ENCODE measurements around the gene CACHD1. TPM values are rescaled to one million over a fixed set of nuclear protein-coding genes. Genes with fewer than 3 reads are reported as not detected.
A peak's percentile ranks its signal among the peaks of the same experiment; 100 is the strongest.

CACHD1 gene
- total and polyA plus RNA-seq, 4 donors: 4.7 to 49.6 (median 12.5) TPM

- no peak for ATAC-seq (ENCODE audit: insufficient read depth, low FRiP score)
- DNase-seq: no peak
- Histone ChIP-seq H3K4me1 (ENCODE audit: control insufficient read depth in 5 of 5, insufficient read depth in 5 of 5, low read length in 5 of 5) (peaks cover 0 to 13% (median 0%) of the 10 kb centered on the region in 5 donors), H3K27me3 (ENCODE audit: control insufficient read depth in 3 of 3, insufficient read depth in 3 of 3, low read length in 2 of 3) (no peaks in the 10 kb centered on the region), H3K9ac (ENCODE audit: insufficient read depth in 1 of 2, low read length in 2 of 2) (no peak overlapping the region), H3K36me3 (ENCODE audit: control insufficient read depth in 4 of 4, insufficient read depth in 4 of 4, low read length in 4 of 4) (peaks cover 0 to 3% (median 0%) of the 10 kb centered on the region in 4 donors), H3K9me3 (ENCODE audit: control insufficient read depth in 4 of 4, insufficient read depth in 3 of 4, low read length in 3 of 4) (no peaks in the 10 kb centered on the region), H3K27ac (ENCODE audit: low read depth in 1 of 2, low read length in 1 of 2) (peak overlapping the region in 1 of 2 donors; percentile 21), H3K4me3 (no peak overlapping the region)
- no peak for TF ChIP-seq CTCF (IDR thresholded peaks at IDR 0.05; ENCODE audit: control extremely low read depth, extremely low read depth)
- 85 to 87% methylated on average over 4 of the region's 4 CpGs for WGBS, 2 donors
These were observed 111.9 kb downstream of the CACHD1 start for GRCh38 chr1:64581843-64582185.

- peaks cover 0 to 5% (median 0%) of the 10 kb centered on the region in 5 donors for H3K4me1 ChIP-seq (ENCODE audit: control insufficient read depth in 5 of 5, insufficient read depth in 5 of 5, low read length in 5 of 5)
- no peak overlapping the region for H3K9ac ChIP-seq (ENCODE audit: insufficient read depth in 1 of 2, low read length in 2 of 2)
- 81 to 87% methylated on average over 1 of the region's 1 CpG for WGBS, 2 donors
- H3K27ac ChIP-seq (ENCODE audit: low read depth in 1 of 2, low read length in 1 of 2): no peak overlapping the region
- DNase-seq: no peak
- no peak for ATAC-seq (ENCODE audit: insufficient read depth, low FRiP score)
- no peak overlapping the region for H3K4me3 ChIP-seq
- peaks cover 0 to 3% (median 0%) of the 10 kb centered on the region in 4 donors for H3K36me3 ChIP-seq (ENCODE audit: control insufficient read depth in 4 of 4, insufficient read depth in 4 of 4, low read length in 4 of 4)
- H3K9me3 ChIP-seq (ENCODE audit: control insufficient read depth in 4 of 4, insufficient read depth in 3 of 4, low read length in 3 of 4): no peaks in the 10 kb centered on the region
- no peak for TF ChIP-seq CTCF (IDR thresholded peaks at IDR 0.05; ENCODE audit: control extremely low read depth, extremely low read depth)
- no peaks in the 10 kb centered on the region for H3K27me3 ChIP-seq (ENCODE audit: control insufficient read depth in 3 of 3, insufficient read depth in 3 of 3, low read length in 2 of 3)
These were observed 114.5 kb downstream of the CACHD1 start for GRCh38 chr1:64584479-64584878.

- Histone ChIP-seq H3K27me3 (ENCODE audit: control insufficient read depth in 3 of 3, insufficient read depth in 3 of 3, low read length in 2 of 3) (no peaks in the 10 kb centered on the region), H3K36me3 (ENCODE audit: control insufficient read depth in 4 of 4, insufficient read depth in 4 of 4, low read length in 4 of 4) (peaks cover 0 to 3% (median 0%) of the 10 kb centered on the region in 4 donors), H3K9ac (ENCODE audit: insufficient read depth in 1 of 2, low read length in 2 of 2) (no peak overlapping the region), H3K4me1 (ENCODE audit: control insufficient read depth in 5 of 5, insufficient read depth in 5 of 5, low read length in 5 of 5) (no peaks in the 10 kb centered on the region), H3K4me3 (no peak overlapping the region), H3K9me3 (ENCODE audit: control insufficient read depth in 4 of 4, insufficient read depth in 3 of 4, low read length in 3 of 4) (no peaks in the 10 kb centered on the region), H3K27ac (ENCODE audit: low read depth in 1 of 2, low read length in 1 of 2) (no peak overlapping the region)
- TF ChIP-seq CTCF (IDR thresholded peaks at IDR 0.05; ENCODE audit: control extremely low read depth, extremely low read depth): no peak
- no peak for DNase-seq
- no peak for ATAC-seq (ENCODE audit: insufficient read depth, low FRiP score)
These were observed 118.9 kb downstream of the CACHD1 start for GRCh38 chr1:64588876-64589275.

- Histone ChIP-seq H3K36me3 (ENCODE audit: control insufficient read depth in 4 of 4, insufficient read depth in 4 of 4, low read length in 4 of 4) (peaks cover 0 to 3% (median 0%) of the 10 kb centered on the region in 4 donors), H3K9ac (ENCODE audit: insufficient read depth in 1 of 2, low read length in 2 of 2) (no peak overlapping the region), H3K9me3 (ENCODE audit: control insufficient read depth in 4 of 4, insufficient read depth in 3 of 4, low read length in 3 of 4) (no peaks in the 10 kb centered on the region), H3K27ac (ENCODE audit: low read depth in 1 of 2, low read length in 1 of 2) (no peak overlapping the region), H3K4me3 (no peak overlapping the region), H3K4me1 (ENCODE audit: control insufficient read depth in 5 of 5, insufficient read depth in 5 of 5, low read length in 5 of 5) (peaks cover 0 to 9% (median under 1%) of the 10 kb centered on the region in 5 donors), H3K27me3 (ENCODE audit: control insufficient read depth in 3 of 3, insufficient read depth in 3 of 3, low read length in 2 of 3) (no peaks in the 10 kb centered on the region)
- TF ChIP-seq CTCF (IDR thresholded peaks at IDR 0.05; ENCODE audit: control extremely low read depth, extremely low read depth): no peak
- ATAC-seq (ENCODE audit: insufficient read depth, low FRiP score): no peak
- 91 to 97% methylated on average over 1 of the region's 1 CpG for WGBS, 2 donors
- no peak for DNase-seq
These were observed 120.4 kb downstream of the CACHD1 start for GRCh38 chr1:64590316-64590715.

All from lung (tissue), 12 donors.